HG03520 (cell line): Measurements from ENCODE around the gene PKDREJ.
"Not testable (repeated sequence)": the region's sequence is repeated elsewhere in the genome, so short reads cannot be mapped to it uniquely, and the experiment has no call there.

Experiments
- ATAC-seq: cut with Tn5 transposase; IDR thresholded peaks from one replicate; pipeline ENCODE4 v1.9.1; 2021; ENCODE audit warnings: mild to moderate bottlenecking, moderate library complexity; ENCODE audit not compliant: unreplicated experiment

Gene PKDREJ, protein sequence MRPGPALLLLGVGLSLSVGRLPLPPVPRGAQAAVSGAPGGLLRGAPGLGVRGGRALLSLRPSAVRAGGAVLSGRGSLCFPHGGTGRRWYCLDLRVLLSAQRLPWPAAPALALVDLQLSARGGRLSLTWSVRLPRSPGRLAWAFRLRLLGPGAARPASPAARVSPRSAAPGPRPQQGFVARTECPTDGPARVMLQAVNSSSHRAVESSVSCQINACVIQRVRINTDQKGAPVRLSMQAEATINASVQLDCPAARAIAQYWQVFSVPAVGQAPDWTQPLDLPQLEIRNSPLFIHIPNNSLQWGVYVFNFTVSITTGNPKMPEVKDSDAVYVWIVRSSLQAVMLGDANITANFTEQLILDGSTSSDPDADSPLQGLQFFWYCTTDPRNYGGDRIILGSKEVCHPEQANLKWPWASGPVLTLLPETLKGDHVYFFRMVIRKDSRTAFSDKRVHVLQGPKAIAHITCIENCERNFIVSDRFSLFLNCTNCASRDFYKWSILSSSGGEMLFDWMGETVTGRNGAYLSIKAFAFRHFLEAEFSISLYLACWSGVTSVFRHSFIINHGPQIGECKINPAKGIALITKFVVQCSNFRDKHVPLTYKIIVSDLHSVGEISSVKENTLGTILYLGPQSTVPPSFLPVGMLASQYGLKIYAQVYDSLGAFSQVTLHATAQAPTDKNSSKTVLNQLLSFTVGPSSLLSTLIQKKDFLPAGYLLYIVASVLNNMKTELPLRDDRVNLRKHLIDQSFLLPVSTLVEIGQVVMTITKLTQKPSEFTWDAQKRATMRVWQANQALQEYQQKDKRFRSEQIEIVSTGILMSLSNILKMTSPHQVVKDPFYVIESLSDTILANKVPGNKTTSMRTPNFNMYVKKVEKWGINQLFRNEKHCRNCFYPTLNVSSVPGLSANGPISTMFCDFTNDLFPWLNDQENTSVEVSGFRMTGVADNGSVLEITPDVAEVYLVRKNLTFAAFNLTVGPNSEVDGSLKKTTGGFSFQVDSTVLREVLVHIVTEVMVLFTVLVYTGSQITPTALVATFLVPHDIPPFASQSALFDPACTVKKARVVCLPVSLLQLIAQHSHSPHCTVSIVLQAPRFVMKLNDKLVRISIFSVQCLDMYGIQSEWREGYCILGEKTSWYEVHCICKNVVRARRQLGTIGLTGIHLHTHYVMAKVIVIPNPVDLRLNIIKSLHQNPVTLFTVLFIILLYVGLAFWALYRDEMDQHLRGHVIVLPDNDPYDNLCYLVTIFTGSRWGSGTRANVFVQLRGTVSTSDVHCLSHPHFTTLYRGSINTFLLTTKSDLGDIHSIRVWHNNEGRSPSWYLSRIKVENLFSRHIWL (N-terminal part only)

DNA sequence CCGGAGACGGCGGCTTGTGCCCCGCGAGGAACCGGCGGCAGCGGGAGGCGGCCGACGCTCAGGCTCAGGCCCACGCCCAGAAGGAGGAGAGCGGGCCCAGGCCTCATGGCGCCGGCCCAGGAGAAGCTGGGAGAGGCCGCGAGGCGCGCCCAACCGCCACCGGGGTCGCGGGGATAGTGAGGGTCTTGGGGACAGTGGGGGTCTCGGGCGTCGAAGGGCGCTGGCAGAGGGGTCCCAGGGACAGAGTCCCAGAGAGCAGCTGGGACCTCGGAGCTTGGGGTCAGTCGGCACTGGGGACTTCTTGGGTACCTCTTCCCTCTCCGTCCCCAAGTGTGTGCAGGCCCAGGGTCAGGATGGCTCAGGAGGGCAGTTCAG, at the start of gene PKDREJ:
TSS of gene PKDREJ (minus strand) at position 128 of the 375 bp plus-strand sequence. CDS start at position 107, 21 bp downstream.
- no peak for ATAC-seq

DNA sequence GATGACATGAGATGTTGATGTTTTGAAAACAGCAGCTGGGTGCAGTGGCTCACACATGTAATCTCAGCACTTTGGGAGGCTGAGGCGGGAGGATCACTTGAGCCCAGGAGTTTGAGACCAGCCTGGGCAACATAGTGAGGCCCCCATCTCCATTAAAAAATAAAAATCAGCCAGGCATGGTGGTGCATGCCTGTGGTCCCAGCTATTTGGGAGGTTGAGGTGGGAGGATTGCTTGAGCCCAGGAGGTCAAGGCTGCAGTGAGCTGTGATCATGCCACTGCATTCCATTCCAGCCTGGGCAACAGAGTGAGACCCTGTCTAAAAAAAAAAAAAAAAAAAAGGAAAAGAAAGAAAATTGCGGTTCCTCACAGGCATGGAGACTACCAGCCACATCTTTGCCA, 49.7 kb upstream of the PKDREJ start:
- not testable (repeated sequence) for ATAC-seq

DNA sequence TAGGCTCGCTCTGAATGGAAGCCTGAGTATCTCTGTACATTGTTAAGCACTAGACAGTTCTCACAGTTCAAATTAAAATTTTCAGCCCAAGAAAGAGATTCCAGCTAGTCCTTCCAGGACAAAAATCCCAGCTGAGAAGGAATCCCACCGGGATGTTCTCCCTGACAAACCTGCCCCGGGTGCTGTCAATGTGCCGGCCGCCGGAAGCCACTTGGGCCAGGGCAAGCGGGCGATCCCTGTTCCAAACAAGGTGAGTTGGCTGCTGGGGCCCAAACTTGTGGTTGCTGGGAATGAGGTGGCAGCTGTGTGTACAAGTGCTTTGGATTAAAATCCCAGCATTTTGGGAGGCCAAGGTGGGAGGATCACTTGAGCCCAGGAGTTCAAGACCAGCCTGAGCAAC, 48.9 kb upstream of the PKDREJ start:
- no peak for ATAC-seq

DNA sequence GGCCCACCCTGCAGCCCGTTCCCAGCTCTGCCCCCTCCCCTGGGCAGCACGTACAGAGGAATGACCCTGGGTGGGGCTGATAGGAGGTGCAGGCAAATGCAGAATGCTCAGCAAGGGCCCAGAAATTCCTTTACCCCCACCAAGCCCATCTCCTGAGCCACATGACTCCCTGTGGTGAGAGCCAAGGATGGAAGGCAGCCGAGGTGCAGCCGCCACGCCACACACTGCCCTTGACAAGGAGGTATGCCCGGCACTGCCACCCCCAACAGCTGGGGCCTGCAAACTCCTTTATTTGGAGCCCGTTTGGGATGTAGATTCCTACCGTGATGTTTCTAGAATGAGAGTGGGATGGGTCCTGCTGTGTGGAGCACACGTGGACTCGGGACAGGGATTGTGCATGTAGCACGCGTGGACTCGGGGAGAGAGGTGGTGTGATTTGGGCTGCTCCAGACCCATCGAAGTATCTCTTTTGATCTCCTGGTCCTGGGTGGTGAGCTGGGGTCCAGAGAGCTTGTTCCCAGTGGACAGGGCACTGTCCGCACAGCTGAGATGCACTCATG, 46.5 kb upstream of the PKDREJ start:
- ATAC-seq: no peak

DNA sequence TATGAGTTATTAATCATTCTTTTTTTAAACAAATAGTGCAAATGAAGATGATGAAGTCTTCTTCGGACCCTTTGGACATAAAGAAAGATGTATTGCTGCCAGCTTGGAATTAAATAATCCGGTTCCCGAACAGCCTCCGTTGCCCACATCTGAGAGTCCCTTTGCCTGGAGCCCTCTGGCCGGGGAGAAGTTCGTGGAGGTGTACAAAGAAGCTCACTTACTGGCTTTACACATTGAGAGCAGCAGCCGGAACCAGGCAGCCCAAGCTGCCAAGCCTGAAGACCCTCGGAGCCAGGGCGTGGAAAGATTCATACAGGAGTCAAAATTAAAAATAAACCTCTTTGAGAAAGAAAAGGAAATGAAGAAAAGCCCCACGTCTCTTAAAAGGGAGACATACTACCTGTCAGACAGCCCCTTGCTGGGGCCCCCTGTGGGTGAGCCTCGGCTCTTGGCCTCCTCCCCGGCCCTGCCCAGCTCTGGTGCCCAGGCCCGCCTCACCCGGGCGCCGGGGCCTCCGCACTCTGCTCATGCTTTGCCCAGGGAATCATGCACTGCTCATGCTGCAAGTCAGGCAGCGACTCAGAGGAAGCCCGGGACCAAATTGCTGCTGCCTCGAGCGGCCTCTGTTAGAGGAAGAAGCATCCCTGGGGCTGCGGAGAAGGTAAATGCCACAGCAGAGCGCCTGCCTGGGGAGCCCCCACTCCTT, 45.3 kb upstream of the PKDREJ start:
- ATAC-seq: no peak

DNA sequence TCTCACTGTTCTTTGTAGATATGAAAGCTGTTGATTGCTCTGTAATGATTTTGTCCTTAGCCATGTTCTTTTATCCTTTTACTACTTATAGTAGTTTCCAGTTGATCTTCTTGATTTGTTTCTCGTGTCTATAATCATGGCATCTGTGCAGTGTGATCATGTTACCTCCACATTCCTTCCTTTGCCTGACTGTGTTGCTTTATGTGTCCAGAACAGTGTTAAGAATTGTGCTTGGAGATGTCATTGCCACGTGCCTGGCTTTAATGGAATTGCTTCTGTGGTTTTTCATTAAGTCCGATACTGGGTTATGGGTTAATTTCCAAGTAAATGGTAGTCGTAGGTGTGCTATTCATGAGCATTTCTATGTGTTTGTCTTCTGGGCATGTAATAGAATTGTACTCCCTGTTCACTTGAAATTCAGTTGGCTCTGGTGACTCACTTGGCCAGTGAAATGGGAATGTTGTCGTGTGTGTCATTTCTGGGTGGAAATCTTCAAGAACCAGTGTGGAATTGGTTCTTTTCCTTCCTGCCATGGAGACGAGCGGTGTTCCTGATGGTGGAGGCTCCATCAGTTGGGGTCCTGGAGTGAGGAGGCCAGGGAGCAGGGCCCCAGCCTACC, 40.3 kb upstream of the PKDREJ start:
- no peak for ATAC-seq

DNA sequence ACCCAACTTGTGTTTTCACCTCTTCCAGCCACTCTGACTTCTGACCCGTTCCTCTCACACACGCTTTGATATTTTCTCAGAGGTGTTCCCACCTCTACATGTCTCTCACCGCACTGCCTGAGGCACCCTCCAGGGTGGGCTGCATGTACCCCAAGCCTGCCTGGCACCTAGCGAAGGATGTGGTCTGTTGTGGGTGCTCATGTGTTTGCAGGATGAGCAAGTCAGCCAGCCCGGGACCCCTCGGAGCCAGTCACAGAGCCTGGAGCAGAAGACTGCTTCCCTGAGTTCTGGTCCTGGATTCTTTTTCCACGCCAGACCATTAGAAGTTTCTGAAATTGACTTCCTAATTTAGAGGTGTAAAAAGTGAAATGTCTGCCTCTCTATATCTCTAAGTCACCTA, 37.3 kb upstream of the PKDREJ start:
- no peak for ATAC-seq

DNA sequence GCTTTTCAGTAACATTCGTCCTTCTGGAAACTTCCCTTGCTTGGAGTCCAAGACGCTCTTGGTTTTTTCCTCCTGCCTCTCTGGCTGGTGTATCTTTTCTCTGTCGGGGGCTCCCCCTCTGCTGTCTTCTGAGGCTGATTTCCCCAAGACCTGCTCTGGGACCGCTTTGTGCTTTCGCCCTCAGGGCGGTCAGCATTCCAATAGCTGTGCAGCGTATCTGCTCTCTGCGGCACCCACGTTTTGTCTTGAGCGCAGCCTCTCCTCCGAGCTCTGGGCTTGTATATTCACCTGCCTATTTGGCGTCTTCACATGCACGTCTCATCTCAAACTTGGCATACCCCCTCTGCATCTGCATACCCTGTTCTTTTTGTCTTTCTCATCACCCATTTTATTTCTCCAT, 36.0 kb upstream of the PKDREJ start:
- ATAC-seq: no peak

DNA sequence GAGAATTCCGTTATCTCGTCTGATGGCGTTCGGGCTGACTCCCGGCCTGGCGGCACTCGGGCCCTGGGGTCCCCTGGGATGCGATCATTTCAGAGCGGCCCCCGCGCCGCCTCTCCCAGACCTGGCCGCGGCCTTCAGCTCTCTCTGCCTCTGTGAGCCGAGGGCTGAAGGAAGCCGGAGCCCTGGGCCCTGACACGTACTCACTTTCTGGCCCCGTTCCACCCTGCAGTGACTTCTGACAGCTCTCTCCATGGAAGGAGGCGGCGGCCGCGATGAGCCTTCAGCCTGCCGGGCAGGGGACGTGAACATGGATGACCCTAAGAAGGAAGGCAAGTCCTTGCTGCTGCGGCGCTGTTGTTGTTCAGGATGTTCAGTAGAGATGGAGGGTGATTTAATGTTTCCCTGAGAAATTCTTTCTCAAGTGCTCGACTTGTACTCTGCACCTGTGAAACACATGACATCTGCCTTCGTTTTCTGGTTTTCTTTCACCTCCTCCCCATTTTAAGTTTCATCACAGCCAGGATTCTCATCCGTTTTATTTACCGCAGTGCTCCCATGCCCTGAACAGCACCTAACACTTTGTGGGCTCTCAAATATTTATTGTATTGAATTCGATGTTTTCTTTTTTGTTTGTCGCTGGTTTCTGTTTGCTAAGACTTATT, 34.1 kb upstream of the PKDREJ start:
- peak; percentile 9 for ATAC-seq

DNA sequence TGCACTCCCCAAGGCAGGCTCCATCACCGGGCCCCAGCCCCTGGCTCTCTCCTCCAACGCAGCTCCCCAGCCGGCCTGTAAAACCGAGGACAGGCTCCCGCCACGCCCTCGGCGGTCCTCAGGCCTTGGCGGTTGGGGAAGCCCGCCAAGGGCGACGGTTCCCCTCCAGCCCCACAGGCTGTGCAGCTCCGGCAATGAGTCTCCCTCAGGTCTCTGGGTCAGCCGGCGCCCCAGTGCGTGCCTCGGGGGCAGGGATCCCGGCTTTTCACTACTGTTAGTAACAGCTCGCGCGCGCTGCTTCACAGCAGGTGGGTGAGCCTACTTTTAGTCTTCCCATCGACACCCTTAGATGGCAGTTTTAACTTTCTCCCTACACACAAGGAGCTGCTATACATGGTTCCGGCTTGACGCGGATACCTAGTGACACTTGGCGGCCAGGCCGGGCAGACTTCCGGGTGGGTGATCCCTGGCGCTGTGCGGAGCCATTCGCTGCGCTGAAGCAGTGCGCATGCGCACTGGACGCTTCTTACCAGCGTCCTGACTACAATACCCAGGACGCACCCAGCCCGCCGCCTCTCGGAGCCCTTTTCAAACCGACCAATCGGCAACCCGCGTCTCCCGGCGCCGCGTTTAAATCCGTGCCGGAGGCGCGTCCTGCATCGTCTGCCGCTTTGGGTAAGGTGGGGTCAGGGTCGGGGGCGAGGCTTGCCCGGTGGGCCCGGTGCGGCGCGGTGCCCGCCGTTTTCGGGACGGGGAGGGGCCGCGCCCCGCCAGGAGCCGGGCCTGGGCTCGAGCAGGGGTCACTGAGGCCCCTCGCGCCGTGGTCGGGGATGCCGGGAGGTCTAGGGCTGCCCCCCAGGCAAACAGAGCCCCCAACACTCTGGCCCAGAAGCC, 33.4 kb upstream of the PKDREJ start, which contains the start of gene GTSE1:
TSS of gene GTSE1 (plus strand) at position 614 of the 894 bp plus-strand sequence. CDS start 531 bp downstream, outside the sequence.
- peak; percentile 79 for ATAC-seq

DNA sequence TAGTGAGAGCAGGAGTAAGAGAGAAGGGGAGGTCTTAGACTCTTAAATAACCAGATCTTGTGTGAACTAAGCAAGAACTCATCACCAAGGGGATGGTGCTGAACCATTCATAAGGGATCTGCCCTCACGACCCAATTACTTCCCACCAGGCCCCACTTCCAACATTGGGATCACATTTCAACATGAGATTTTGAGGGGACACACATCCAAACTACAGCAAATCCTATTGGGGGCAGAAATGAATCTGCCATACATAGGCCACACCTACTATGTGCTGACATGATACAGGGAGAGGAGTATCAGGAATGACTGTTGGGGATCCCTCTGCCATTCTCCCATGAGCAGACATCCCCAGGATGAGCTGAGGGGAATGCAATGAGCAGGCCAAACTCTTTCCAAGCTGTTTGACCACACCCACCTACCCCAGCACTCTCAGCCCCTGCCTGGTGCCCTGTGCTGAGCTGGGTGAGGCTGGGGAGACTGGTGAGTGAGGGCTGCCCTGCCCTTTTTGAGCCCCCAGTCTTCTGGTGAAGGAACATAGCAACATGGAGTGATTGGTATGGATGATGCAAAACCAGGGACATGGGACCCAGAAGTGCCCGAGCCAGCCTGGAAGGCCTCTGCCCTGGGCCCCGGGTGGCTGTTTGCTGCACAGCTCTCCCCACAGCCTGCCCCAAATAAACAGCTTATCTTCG, 32.3 kb upstream of the PKDREJ start:
- ATAC-seq: no peak

DNA sequence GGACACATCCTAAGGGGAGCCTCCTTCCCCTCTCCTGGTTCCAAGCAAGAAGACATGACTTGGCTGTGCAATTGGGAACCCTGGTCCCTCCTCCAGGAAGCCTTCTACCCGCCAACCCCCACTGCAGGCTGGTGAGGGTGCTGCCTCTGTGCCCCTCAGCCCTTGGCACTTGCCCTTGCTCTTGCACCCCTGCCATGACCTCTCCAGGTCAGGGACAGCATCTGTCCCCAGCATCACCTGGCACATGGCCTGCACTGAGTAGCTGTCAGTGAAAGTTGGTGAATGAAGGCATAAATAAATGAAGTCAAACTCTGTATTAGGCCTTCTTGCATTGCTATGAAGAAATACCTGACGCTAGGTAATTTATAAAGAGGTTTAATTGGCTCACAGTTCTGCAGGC, 31.6 kb upstream of the PKDREJ start:
- no peak for ATAC-seq

DNA sequence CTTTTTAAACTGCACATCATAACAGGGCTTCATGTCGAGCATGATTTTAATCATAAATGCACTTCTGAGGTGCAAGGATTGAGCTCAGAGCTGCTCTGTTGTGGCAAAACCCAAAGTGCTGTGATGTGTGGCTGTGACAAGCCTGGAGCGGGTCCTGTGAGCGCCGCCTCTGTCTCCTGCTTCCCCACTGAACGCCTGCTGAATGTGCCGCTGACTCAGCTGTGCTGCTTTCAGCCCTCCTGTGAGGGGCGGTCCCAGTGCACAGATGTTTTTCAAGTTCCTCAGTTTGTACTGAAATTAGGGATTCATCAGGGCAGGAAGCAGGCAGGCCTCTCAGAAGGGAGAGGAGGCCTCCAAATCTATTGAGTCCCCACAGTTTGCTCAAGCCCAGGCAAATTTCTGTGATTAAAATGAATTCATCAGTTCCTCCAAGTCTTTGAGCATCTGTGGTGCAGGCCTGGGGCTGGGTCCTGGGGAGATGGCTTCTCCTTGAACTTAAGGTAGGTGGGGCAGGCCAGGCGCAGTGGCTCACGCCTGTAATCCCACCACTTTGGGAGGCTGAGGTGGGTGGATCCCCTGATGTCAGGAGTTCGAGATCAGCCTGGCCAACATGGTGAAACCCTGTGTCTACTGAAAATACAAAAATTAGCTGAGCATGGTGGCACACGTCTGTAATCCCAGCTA, 30.6 kb upstream of the PKDREJ start:
- no peak for ATAC-seq

DNA sequence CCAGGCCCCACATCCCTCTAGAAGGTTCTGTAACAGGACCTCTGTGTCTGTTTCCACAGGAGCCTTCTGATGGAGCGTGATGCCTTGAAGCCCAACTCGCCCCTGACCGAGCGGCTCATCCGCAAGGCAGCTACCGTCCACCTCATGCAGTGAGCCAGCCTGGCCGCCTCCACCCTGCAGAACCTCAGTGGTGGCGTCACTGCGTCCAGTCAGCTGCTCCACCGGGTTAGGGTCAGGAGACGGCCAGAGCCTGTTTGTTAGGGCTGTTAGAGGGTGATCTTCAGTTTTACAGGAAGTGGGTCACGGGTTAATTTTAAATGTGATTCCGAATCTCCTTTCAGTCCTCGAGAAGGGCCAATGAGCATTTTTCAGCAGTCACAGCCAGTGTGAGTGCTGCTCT, 29.6 kb upstream of the PKDREJ start:
- no peak for ATAC-seq

DNA sequence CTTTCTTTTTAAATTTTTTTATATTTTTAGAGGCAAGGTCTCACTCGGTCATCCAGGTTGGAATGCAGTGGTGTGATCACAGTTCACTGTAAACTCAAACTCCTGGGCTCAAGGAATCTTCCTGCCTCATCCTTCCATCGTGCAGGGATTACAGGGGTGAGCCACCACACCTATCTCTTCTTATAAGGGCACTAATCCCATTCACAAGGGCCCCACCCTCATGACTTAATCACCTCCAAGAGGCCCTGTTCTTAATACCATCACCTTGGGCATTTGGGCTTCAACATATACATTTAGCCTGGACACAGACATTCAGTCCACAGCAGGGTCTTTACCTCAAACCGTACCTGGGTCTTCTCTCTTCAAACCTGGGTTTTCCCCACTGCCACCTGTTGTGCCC, 29.0 kb upstream of the PKDREJ start:
- ATAC-seq: no peak

DNA sequence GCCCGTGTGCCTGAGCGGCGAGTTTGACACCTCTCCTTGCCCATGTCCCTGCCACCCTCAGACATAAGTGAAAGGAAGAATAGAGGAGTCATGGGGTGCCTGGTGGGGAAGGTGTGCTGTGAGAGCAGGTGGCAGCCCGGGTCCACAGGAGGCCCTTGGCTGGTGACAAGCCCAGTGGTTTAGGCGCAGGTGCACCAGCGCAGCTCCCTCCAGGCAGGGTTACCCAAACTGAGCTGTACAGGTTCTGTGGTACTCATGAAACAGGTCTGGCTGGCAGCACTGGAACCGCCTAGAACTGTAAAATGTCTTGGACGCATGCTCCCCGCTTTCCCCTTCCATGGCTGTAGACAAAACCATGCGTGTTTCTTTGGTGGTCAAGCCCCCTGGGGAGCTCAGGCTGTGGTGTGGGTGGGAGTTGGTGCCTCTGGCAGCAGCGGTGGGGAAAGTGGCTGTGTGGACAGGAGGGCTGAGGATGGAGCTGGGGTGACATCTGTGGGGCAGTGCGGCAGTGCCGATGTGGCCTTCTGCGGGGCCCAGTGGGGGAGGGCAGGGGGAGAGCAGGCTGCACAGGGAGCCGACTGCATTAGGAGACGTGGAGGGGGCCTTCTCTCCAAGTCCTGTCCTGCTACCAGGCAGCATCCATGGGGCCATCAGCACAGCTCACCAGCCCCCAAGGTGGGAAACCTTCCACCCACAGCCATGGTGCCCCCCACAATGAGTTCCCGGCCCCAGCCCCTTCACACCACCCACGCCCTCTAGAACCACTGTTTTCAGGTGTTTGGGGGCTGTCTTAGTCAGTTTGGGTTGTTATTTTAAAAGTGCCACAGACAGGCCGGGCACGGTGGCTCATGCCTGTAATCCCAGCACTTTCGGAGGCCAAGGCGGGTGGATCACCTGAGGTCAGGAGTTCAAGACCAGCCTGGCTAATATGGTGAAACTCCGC, 28.0 kb upstream of the PKDREJ start:
- ATAC-seq: no peak
